ENCODE results near the gene CYTH3.

The CYTH3 gene

DNA sequence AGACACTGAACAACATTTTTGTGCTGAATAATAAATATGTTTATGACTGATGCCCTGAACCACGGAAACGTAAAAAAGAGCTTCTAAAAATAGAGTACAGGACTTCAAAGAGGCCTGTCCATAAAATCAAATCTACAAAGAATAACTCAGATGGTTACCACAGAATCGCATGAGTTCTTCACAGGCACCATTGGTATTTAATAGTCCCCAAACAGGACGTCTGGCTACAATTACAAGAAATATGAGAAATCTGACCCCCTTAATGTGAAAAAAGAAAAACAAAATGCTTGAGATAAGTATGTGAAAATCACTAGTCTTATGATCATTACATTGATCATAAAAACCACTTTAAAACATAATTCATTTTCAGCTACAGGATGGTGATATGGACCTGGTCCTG, 20.8 kb downstream of the CYTH3 start:
- TF ChIP-seq CTCF (IDR thresholded peaks at IDR 0.05): no peak

DNA sequence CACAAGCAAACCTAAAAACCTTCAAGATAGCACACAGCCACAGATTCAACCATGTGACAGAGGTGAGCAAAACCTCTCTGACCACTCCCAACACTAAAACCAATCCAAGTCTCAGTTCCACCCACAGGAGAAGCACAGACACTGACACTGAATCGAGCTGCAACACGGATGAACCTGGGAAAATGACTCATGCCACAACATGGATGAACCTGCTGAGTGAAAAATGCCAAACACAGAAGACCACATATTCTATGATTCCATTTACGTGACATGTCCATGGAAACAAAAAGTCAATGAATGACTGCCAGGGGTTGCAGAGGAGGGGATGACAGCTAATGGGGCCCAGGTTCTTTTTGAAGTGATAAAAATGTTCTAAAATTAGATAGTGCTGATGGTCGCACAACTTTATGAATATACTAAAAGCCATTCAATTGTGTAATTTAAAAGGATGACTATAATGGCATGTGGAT, 22.0 kb downstream of the CYTH3 start:
- no peak for TF ChIP-seq CTCF (IDR thresholded peaks at IDR 0.05)

DNA sequence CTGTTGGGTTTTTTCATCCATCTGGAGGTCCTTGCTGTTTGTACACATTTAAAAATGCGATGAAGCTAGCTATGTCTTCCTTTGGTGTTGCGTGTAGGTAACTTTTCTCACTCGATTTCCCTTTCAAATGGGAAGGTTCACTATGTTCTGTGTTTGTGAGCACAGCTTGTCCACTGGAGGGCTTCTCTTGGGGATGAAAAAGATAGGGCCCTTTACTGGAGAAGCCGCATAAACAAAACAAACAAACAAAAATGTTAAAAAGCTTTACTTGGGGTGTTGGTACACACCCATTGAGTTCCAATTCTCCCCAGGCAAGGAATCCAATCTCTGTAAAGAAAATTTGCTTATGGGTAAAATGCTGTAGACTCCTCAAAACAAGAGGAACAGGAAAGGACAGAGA, 23.4 kb downstream of the CYTH3 start:
- no peak for TF ChIP-seq CTCF (IDR thresholded peaks at IDR 0.05)

- TF ChIP-seq CTCF (IDR thresholded peaks at IDR 0.05): no peak
Measured at GRCh38 chr7:6248581-6248980, 23.8 kb downstream of the CYTH3 start.

GRCh38 chr7:6246251-6246917, 26.0 kb downstream of the CYTH3 start:
- no peak for TF ChIP-seq CTCF (IDR thresholded peaks at IDR 0.05)

DNA sequence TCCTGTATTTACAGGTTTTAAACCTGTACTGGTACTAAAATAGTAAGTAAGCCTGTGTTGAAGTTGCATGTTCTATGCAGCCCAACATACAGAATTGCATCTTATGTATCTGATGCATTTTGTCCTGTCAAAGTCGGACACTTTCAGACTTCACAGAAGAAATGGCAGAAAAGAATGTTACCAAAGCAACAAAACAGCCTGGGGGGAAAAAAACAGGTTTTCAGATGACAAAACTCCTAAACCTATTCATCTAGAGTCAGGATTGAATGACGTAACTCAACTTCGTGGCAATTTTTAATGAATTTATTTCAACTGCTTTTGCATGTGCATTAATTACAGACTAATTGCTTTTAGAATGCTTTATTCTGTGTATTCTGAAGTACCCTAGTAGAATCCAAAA, 28.4 kb downstream of the CYTH3 start:
- TF ChIP-seq CTCF (IDR thresholded peaks at IDR 0.05): no peak

DNA sequence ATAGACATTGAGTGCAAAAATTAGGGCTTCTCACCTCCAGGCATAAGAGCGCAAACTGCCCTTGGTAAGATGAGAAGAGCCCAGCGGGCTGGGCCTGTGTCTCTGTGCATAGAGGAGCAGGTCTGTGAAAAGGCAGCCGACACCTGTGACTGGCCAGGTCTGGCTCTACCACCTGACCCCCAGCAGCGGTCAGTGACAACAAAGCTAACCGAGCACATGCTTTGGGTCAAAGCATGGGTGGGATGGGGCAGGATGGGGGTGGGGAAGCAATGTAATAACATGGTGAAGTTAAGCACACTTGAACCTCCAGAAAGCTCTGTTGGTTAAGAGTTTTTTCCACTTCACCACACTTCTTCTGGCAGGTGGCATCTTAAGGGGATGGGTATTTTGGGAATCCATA, 29.3 kb downstream of the CYTH3 start:
- no peak for TF ChIP-seq CTCF (IDR thresholded peaks at IDR 0.05)

GRCh38 chr7:6242561-6242960, 29.9 kb downstream of the CYTH3 start:
- no peak for TF ChIP-seq CTCF (IDR thresholded peaks at IDR 0.05)

Data from LNCAP (cell line).